Stimulated activated CD8-positive, alpha-beta memory T cell treated with anti-CD3 and anti-CD28 coated beads, Interleukin-2, amount 100 ng/mL, for 1 hour (primary cell): ENCODE data around the gene GPC6.
"Not testable (repeated sequence)": the region's sequence is repeated elsewhere in the genome, so short reads cannot be mapped to it uniquely, and the experiment has no call there.

ENCODE experiments used
- DNase-seq, 2 donors: peaks; one replicate each; pipeline ENCODE4 v3.0.0-alpha.2; 2020; ENCODE audit warnings: low read depth in 2 of 2

The GPC6 gene

DNA sequence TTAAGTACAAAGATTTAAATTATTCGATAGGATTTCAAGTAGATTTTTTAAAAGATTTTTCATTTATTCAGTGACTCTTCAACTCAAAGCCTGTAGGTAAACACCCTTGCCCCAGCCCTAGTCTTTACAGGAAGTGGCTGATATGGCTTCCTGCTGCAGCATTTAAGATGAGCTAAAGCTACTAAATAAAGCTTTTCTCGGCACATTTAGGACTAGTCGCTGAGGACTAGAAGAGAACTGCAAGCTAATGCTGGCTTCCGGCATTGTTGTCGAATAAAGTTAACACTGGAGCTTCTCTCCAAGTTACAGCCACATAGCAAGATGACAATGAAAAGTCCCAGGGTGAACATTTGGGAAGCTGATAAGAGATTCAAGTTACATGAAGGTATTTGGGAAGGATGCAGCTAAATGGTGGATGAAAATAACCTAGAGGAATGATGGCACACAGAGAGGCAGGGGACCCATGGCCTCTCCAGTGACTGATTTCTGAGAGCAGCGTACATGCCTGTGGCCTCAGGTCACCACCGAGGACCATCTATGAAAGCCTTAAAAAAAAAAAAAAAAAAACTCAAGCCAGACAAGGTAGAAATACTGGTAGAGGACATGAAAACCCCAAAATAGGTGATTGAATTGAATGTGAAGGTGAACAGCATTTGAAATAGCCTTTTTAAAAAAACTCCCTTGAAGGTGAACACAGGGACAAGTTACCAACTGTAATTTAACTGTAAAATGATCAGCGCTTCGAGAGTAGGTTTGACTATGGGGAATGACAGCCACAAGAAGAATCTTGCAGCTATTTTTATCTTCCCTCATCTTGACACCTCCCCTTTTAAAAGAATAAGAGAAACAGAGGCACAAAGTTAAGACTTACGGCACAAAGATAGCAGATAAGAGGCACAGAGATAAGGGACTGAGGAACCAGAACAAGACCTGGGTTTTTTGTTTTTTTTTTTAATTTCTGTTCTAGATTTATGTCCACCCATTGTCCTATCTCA, 1097.5 kb downstream of the GPC6 start:
- DNase-seq, result no peak

DNA sequence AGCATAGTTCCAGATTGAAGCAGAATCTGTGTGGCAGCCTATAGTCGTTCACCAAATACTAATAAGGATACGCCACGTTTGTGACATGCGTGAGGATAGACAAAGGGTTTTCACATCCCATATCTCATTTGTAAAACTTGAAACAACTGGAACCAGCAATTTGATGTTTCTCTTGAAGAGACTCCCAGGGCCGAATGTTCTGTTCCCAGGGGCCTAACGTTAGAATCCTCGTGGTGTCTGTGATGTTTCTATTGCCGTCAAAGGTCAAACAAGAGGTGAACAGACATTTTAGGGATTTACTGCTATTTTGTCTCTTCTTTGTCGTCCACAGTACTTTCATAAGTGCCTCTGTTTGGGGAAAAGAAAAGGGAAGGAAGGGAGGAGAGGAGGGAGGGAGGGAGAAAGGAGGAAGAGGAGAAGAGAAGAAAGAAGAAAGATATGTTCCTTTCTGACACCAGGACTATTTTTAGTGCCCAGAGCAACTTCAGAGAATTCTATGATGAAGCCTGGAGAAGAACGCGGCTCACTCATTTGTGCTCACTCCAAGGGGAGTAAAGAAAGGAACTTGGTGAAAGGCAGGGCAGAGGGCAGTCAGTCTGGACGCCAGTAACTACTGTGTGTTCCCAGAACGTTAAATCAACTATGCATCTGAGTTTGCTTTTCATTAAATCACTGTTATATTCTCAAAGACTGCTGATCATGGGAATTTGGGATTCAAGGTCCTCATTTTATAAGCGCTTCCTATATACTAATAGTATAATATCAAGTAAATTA, 1098.3 kb downstream of the GPC6 start:
- DNase-seq, result no peak

DNA sequence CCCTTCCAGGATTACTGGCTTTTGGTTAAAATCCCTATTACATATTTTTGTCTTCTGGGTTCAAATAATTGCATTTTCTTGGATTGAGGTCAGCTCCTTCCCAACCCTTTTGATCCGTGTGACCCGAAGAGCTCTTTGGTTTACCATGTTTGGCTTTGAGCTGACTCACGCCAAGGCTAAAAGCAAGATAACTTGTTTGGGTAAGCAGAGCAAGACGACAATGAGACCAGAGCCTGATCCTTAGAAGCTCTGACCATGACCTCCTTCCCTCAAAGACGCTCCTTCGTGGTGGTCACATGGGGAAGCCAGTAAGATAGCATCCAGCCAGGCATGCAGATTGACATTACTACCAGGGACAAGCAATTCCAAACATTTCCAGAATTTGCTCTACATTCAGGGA, 1099.0 kb downstream of the GPC6 start:
- DNase-seq, result no peak

DNA sequence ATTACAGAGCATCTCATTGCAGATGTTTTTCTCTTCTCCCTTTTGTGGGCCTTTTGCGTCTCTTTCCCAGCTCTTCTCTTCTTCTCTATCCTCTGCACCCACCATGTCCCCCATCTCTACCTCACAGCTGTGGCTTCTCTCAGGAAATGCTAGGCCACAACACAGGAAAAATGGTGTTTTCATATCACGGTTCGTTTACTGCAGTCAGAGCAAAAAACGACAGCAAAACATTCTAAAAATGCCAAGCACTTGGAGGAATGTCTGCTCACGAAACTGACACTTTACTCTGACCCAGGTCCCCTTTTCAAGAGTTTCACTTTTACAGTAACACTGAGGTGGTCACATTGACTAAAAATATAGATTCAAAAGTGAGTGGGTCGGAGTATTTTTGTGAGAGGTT, 1100.7 kb downstream of the GPC6 start:
- DNase-seq, result no peak

DNA sequence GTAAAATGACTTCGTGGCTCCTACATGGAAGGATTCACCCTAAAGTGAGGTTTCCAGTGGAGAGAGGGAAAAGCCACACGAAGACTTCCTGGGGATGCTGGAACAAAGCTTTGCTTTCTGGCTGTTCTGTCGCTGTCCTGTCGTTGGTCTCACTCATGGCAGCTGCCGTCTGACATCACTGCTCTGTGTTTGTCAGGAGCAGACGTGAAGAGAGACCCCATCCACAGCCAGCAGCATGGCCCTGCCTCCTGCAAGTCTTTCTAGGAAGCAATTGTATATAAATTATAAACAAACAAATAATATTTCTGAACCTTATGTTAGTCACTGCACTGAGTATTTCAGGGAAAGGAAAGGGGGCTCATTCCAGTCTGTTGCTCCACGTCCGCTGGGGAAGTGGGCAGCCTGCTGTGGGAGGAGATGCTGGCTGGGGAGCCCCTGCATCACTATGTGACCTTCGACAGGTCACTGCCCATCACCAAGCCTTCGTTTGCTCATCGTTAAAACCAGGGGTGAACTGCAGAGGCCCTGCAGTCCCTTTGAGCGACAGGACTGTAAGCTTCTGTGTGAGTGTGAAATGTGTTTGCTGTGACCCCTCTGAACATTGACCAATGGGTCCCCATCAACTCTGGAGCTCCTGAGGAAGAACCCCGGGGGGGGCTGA, 1101.9 kb downstream of the GPC6 start:
- DNase-seq, result no peak

DNA sequence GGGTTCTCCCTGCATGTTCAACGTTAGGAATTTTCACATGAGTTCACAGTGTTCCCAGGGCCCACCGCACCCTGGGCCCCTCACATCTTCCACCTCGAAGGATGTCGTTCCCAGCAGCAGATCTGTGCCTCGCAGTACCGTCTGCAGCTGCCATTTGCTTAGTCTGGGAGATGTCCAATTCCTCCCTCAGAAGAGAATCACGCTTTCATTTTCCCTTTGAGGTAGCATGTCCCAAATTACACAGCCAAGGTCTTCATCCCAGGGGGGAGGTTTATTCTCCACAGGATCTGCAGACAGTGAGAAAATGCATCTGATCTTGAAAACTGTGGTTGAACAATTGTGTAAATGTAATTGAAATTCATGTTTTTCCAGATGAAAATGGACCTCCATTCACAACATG, 1102.7 kb downstream of the GPC6 start:
- no peak for DNase-seq

DNA sequence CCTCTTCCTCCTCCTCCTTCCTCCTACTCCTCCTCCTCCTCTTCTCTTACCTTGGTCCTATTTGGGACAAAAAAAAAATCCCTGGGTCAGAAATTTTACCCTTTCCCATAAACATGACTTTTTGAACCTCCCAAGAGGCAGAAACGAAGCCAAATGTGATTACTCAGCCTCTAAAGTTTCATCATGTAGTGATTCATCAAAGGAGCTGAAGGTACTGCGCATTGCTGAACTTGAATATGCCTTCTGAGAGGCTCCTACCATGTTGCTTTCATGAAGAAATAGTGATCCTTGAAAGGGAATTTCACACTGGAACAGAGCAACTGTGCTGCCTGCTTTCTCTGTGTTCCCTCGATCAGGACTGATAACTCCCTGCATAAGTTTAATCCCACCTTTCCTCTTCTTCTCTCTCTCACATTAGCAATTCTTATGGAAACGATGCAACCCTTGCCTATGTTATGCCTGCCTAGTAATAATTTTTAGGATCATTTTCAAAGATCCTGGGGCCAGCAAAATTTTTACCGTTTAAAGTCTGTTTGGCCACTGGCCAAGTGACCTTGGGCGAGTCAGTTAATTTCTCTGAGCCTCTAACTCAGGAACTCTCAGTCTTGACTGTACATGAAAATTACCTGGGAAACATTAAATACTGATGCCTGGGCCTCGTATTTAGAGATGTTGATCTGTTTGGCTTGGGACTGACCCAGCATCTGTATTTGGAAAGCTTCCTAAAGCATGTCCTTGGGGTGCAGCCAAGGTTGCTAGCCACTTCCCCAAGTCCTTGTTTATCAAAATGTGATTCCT, 1103.3 kb downstream of the GPC6 start:
- DNase-seq, result no peak

DNA sequence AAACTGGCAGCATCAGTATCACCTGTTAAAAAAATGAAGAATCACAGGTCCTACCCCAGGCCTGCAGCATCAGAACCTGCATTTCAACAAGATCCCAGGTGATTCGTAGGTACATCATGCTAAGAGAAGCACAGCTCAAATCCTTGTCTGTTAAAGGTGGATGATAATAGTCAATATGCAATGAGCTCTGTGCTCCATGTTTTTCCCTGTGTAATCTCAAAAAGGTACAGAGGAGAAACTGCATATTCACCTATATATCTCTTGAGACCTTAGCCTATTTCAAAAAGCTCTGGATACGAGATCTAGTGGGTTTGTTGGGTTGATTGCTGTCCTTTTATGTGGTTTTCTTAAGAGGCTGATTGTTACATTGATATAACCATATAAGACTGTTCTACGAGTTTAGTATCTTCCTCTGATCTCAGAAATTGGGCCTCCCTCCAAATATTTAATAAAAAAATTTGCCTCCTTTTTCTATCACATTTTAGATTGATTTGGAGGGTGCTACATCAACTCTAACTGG, 1104.0 kb downstream of the GPC6 start:
- no peak for DNase-seq

DNA sequence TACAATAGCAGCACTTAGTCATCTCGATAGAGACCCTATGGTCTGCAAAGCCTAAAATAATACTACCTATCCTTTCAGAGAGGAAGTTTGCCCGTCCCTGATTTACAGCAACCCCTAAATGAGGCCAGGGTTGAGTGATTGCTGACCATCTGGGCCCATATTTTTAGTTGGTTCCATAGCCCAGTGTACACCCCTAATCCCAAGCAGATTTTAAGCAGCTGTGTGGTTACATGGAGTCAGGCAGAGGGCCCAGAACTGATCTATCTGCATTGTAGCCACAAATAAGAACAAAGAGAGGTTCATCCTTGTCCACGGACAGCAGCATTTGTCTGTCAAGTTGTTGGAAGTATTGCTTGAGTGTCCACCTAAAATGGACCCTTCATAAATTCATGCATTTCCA, 1104.7 kb downstream of the GPC6 start:
- DNase-seq, result no peak

DNA sequence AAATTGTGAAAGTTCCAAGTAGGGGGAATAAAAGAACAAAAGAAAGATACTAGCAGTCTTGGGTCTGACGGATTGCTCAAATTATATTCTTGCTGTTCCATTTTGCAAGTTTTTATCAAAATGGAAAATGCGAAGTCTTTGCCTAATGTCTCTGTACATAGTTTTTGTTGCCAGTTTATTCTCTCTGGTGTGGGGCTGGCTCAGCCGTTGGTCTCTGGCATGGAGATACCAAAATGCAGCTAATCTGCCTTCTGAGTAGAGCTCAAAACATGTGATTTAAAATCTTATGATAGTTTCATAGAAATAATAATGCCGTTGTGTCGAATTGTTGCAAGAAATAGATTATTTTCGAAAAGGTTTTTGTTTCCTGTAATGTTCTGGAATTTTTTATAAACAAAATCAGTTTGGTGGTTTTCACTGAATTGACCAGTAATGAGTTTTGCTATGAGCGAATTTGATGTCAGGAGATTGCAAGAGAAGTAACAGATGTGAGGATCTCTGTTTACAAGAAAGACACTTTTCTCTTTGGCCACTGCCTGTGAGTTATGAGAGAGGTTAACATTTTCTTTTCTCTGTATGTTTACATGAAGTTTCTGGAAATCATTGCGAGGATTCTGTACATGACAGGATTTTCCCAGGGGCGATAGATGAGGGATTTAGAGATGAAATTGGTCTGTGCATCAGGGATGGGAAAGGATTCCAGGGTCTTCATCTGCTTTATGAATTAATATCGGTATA, 1105.9 kb downstream of the GPC6 start:
- no peak for DNase-seq

DNA sequence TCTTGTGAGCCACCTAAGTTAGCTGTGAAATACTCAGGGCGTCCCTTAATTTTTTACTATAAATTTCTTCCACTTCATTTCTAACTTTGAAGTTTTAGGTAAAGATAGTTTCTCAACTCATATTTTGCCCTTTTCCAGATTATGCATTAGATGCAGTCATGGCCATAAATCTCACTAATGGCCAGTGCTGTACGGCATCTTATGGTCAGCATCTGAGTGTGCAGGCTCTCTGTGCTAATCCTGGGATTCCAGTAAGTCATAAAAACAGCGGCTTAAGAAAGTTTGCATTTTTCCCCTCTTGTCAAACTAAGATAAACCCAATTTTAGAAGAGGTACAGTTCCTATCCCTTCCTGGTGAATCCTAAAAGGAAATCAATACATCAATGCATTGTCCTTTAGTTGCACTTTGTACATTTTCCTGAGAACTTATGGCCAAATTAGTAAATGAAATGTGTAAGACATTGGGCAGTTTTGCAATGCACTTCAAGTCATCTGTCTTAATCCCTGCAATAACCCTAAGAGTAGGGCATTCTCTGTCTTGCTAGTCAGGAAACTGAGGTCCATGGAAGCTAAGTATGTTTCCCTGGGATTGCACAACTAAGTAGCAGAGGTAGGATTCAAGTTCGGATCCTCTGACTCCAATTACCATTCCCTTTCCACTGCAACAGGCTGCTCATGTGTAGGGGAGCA, 1106.7 kb downstream of the GPC6 start:
- no peak for DNase-seq

DNA sequence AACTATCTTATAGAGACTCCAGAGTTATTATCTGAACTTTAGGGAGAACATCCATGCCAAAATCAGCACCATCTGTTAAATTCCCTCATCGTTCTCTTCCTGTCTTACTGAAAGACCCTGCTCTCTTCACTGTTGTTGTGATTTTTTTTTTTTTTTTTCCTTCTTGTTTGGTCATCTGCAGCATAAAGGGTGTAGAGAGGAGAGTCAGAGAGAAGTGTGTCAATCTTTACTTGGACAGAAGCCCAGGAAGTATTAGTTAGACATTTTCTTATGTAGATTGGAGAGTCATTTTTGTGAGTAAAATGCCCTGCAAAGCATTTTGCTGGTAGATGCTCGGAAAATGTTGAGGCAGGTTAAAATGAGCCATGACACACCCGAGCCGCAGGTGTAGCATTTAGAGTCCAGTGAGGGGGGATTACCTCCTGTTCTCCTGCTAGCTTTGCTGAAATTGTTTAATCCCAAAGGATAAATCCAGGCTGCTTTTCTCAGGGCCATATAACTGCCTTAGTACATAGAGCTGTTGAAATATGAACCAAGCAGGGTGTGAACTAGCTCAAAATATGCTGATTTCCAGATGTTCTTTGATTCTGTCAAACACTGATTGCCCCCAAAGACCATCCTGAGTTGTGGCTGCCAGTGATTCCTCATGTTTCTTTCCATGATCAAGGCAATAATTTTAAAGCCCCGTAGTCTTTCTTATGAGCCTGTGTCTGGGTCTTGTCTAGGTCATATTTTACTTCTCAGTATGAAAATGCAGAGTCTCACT, 1109.3 kb downstream of the GPC6 start:
- DNase-seq, result no peak

DNA sequence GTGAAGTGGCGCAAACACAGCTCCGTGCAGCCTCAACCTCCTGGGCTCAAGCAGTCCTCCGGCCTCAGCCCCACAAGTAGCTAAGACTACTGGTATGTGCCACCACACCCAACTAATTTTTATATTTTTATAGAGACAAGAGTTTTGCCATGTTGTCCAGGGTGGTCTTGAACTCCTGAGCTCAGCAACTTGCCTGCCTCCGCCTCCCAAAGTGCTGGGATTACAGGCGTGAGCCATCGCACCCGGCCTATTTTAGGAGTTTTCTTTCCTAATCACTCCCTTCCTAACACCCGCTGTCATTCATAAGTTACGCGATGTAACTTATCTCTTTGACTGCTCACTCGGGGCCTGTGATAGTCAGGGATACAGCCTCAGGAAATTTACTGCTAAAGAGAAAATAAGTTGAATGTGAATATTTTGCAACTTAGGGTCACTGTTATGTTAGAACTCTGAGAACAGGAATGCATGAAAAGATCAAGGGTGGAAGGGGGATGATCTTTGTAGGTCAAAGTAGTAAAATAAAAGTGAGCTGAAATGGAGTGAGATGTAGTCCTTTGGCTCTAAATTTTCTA, 1112.6 kb downstream of the GPC6 start:
- DNase-seq, result no peak

DNA sequence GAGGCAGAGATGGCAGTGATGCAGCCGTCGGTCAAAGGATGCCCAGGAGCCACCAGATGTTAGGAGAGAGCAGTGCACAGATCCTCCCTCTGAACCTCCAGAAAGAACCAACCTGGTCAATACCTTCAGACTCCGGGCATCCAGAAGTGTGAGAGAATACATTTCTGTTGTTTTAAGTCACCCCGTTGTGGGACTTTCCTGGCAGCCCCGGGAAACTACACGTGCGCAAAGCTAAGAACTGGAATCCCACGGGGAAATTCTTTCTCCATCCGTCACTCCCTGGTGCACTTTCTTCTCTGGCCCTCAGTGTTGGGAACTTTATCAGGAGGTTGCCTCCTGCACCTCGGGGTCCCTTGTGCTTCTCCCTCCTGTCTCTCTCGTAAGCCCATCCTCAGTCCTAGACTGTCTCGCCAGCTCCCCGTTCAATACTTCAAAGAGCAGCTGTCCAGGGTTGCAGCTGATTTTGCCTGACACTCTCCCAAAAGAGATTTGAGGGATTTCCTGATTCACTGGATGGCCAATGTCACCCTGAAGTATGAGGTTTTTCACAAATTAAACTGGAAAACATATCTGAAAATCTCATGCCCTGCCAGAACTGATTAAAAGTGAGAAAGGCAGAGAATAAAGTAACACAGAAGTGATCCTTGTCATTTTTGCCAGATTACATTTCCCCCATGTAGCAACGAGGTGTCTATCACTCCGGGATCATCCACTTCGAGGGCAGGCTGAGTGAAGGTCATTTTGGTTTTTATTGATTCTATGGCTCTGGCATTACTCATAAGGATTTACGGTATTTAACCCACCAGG, 1116.0 kb downstream of the GPC6 start:
- no peak for DNase-seq

DNA sequence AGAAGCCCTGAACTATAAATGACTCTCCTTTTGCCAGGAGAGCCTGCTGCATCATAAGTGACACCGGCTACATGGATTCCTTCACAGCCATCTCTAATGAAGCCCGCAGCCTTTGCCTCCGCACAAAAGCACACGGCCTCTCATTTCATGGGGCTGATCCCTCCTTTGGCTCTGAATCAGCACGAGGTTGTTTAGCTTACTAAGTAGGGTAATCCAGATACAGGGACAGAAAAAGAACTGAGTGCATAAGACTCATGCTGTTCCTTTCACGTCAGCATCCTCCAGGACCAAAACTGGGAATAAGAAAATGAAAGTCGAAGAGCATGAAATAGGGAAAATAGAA, 1116.6 kb downstream of the GPC6 start:
- no peak for DNase-seq

DNA sequence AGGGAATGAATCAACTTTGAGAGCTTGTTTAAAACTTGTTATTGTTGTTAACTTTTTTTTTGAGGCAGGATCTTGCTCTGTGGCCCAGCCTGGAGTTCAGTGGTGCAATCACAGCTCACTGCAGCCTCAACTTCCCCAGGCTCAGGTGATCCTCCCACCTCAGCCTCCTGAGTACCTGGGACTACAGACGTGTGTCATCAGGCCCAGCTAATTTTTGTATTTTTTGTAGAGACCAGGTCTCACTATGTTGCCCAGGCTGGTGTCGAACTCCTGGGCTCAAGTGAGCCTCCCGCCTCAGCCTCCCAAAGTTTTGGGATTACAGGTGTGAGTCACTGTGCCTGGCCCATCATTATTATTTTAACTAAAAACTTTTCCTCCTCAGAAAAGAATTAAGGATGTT, 1117.1 kb downstream of the GPC6 start:
- not testable (repeated sequence) for DNase-seq

DNA sequence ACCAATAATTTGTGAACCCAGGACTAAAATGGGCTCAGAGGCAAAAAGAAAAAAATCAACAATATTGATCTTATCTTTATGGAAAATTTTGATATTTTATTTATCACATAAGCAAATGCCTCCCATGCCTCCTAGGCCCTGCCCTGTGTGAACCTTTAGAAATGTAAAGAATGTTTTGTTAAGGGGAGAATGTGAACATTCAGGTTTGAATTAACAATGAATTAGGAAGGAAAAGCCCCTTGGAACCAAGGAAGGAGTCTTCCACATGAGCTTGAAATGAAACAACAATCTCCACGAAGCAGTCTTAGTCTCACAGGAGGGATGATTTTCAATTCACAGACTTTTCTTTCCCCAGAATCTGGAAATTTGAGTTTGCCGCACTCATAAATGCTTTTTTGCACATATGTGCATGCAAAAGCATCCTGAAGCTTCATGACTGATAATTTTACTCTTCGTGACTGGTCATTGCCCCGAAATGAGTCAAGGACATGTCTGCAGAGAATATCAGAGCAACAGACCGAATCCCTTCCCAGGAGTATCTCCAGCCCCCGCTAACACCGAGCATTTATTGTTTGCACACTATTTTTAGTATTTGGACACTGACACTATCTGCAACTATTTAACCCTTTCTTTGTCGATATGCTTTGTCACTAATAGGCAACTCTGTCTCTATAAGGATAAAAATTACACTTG, 1117.7 kb downstream of the GPC6 start:
- DNase-seq, result no peak
